HUDEP-2 (cell line): ENCODE data around the gene ITIH6.
A peak's percentile ranks its signal among the peaks of the same experiment; 100 is the strongest.
"Not testable (repeated sequence)": the region's sequence is repeated elsewhere in the genome, so short reads cannot be mapped to it uniquely, and the experiment has no call there.

ENCODE experiments used
- DNase-seq, 76 experiments: peaks; one replicate each; lab custom pipeline; 2025; ENCODE audit not compliant: unreplicated experiment in 76 of 76; lab: John Stamatoyannopoulos, UW

ITIH6 gene, protein sequence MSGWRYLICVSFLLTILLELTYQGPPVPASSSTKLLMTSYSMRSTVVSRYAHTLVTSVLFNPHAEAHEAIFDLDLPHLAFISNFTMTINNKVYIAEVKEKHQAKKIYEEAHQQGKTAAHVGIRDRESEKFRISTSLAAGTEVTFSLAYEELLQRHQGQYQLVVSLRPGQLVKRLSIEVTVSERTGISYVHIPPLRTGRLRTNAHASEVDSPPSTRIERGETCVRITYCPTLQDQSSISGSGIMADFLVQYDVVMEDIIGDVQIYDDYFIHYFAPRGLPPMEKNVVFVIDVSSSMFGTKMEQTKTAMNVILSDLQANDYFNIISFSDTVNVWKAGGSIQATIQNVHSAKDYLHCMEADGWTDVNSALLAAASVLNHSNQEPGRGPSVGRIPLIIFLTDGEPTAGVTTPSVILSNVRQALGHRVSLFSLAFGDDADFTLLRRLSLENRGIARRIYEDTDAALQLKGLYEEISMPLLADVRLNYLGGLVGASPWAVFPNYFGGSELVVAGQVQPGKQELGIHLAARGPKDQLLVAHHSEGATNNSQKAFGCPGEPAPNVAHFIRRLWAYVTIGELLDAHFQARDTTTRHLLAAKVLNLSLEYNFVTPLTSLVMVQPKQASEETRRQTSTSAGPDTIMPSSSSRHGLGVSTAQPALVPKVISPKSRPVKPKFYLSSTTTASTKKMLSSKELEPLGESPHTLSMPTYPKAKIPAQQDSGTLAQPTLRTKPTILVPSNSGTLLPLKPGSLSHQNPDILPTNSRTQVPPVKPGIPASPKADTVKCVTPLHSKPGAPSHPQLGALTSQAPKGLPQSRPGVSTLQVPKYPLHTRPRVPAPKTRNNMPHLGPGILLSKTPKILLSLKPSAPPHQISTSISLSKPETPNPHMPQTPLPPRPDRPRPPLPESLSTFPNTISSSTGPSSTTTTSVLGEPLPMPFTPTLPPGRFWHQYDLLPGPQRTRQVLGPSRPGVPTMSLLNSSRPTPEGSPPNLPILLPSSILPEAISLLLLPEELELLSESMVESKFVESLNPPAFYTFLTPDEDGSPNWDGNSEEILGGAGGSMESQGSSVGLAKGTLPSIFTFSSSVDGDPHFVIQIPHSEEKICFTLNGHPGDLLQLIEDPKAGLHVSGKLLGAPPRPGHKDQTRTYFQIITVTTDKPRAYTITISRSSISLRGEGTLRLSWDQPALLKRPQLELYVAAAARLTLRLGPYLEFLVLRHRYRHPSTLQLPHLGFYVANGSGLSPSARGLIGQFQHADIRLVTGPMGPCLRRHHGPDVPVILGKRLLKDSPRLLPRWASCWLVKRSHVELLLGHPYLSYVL

DNA sequence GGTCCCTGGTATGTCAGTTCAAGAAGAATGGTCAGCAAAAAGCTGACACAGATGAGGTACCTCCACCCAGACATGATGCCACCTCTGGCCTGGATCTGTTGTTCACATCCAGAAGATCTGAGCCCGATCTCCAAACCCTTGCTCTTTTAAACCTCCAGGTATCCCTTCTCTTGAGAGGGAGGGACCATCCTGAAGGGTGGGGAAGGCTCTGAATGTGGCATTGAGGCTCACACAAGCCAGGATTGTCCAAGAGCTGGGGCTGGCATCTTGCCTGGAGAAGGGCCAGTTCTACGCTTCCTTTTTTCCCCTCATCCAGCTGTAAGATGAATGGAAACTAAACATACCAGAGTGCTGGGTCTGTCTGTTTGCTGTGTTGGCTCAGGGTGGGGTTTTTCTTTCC lies at the start of gene ITIH6:
TSS of gene ITIH6 (minus strand) at position 119 of the 400 bp plus-strand sequence. CDS start at position 74, 45 bp downstream.
- no peak for DNase-seq

DNA sequence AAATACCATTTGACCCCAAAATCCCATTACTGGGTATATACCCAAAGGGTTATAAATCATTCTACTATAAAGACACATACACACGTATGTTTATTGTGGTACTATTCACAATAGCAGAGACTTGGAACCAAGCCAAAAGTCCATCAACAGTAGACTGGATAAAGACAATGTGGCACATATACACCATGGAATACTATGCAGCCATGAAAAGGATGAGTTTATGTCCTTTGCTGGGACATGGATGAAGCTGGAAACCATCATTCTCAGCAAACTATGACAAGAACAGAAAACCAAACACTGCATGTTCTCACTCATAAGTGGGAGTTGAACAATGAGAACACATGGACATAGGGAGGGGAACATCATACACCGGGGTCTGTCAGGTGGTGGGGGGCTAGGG lies 49.6 kb upstream of the ITIH6 start:
- DNase-seq: not testable (repeated sequence)

DNA sequence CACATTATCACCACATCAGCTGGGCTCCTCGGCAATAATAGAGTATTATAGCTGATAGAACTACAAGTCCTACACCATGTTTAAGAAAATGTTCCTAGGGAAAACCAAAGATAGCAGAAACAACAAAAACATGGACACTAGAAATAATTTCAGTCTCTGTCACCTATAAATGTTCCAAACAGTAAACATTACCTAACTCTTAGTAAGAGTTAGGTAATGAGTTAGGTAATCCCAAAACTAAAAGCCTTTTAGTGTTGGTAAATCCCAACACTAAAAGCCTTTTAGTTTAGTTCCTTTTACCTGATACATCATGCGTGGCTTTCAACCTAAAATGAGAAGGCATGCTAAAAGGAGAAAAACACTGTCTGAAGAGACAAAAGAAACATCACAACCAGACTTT lies 45.0 kb upstream of the ITIH6 start:
- no peak for DNase-seq

DNA sequence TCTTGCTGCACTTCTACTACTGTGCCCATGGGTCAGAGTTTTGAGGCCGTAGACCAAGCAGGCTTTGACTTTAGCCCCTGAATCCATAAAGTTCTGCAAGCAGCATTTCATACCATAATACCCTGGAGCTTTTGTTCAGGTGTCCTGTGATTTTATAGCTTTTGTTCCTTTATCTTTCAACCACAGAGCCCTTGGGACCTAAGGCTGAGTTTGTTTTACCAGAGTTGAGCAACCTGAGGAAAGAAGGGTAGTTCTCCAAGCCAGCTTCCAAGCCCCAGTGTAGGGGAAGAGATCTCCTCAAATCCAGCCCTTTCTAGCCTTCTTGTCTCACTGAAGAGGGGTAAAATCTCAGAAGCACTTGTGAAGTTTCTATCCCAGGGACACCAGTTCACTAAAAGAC lies 44.6 kb upstream of the ITIH6 start:
- DNase-seq: no peak

DNA sequence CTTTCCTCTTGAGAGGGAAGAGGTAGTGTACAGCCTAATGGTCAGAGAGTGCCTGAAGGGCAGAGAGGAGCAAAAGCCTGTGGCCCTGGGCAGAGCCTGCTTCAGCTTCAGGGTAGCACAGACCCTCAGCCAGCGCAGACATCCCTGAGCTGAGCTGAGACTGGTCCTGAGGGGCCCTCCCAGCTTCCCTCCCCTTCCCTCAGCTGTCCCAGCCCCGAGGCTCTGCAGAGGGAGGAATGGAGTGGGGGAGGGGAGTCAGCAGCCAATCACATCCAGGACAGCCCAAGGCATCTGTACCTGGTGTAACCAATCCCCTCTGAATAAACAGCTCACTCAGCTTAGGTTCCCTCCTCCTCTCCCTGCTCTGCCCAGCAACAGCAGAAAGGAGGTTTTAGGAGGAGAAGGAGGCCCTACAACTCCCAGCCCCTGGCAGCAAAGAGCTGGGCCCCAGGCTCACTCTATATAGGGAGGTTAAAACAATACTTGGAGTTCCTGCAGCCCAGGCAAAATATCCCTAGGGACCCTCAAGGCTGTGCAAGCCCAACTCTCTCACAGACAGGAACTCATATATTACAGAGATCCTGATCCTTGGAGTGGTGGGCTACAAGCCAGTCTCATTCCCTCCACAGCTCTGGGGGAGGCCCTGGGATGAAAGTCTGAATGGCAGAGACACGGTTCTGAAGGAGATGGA lies 43.3 kb upstream of the ITIH6 start:
- DNase-seq: not testable (repeated sequence)

DNA sequence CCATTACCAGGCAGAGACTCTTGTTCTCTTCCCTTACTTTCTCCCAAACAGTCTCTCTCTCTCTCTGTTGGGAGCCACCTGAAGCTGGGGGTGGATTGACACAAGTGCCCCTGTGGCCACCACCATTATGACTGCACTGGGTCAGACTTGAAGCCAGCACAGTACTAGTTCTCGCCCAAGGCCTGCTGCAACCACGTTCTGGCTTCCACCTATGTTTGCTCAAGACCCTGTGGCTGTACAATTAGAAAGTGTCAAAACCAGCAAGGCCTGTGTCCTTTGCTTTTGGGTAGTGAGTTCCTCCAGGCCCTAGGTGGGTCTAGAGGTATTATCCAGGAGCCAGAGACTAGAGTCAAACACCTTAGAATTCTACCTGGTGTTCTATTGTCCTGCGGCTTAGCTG lies 40.5 kb upstream of the ITIH6 start:
- no peak for DNase-seq

DNA sequence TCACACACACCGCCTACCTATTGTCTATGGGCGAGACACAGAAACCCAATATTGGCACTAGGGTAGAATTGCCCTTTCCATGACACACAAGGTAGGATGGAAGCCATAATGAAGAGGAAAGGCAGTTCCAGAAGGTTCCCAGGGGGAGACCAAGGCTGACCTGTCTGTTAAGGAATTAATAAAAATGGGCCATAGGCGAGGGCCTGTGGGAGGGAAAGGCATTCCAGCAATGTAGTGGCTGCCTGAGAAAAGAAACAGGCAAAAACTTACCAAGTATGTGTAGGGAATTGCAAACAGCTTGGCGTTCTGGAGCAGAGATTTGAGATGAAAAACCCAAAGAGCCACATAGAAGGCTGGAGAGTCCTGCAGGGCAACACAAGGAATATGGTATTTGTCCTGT lies 28.5 kb upstream of the ITIH6 start:
- DNase-seq: no peak

DNA sequence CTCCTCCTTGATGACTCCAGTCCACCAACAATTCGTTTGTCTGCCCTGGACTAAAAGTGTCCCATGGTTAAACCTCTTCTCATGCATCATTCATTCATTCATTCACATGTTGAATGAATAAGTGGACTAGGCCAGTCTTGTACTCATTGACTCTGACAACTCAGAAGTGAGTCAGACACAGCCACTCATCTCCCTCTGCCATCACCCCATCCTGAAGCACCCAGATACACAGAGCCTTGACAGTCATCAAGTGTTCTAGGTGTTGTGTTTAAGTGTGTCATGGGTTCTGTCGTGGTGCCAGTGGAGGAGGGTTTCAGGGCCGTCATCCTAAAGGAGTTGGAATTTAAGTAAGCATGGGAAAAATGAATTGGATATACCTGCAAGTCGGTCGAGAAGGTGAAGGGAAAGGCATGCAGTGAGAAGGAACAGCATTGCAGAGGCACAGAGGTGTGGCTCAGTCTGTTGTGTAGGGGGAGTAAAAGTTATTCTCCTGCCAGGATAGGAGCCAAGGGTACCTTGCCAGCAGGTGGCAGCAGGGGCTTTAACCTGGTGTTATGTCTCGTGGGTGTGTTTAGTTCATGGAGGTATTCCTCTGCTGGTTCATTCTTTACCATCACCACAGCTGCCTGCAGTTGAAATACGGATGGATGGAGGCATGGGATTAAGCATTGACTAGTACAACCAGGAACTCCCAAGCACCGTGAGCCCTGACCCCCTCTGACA lies 27.8 kb upstream of the ITIH6 start:
- DNase-seq: peak in 2 of 76 experiments; percentile 1 to 10

DNA sequence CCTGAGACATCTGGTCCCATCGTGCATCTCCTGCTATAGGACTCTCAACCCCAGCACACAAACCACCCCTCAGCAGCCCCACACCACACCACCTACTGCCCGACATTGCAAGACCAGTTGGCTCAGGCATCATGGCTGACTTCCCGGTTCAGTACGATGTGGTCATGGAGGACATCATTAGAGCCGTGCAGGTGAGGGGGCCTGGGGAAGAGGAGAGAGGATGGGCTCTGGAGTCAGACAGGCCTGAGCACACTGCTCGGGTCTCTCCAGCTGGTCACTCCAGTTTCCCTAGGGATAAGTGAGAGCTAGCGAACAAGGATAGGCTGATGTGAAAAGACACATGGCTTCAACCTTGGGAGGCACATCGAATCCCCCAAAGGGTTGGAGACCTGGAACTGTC lies 26.7 kb upstream of the ITIH6 start:
- no peak for DNase-seq

DNA sequence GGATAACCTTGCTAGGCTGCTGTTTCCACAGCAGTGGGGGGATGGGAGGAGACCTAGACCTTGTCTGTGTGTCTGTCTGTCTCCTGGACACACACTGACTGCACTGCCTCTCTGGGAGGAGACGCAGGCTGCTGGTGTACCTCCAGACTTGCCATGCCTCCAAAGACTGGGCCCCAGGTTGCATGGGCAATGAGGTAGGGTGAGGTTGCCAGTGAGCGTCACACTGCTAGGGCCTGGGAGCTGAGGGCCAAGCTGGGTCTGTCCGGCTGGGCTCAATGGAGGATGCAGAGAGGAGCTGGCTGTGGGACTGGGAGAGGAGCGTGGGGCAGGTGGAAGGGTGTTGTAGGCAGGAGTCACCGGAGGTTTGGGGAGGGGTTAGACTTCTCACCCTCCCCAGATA lies 26.1 kb upstream of the ITIH6 start:
- no peak for DNase-seq

DNA sequence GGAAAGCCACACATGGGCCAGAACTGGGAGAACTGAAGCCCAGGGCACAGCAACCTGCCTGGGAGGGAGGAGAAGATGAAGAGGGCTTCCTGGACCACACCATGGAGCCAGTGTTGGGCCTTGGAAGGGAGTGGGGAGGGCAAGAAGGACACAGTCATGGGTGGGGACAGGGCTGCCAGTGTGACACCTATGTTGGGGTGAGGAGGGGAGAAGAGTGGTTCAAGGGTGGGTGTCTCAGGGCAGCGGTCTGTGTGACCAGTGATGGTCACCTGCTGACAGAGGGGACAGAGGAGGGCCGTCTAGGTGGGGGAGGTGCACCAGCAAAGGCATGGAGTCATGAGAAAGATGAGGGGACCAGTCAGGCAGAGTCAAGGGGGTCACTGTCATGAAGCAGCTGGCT lies 23.3 kb upstream of the ITIH6 start:
- no peak for DNase-seq

DNA sequence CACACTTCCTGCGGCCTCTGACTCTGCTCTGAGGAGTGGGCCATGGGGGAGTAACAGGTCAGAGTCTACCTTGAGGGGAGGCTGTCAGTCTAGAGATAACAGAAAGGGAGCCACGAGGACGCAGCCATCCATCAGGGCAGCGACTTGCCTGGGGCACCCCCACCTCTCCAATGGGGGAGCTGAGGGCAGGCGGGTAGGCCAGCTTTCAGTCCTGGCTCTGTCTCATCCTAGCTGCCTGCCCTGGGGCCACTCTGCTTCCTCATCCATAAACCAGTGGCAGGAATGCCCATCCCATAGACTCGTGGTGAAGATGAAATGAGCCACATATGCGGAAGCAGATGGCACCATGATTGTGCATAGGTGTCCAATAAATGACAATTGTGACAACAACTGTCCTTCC lies 22.7 kb upstream of the ITIH6 start:
- no peak for DNase-seq

DNA sequence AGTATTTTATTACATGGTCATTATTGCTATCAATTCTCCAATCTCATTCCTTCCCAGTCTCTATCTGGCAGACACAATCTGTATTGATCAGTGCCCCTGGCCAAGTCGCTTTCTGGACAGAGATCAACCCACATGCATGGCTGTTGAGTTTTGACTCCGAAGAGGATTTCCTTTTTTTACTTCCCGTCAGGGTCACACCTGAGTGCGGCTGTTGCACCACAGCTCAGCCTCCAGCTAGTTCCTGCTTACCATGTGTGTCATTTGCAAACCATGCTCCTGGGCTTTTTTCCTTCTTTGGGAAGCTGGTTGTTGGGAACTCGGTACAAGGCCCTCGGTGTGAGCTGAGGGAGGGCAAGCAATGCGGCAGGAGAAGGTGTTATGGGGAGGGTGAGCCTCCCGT lies 21.1 kb upstream of the ITIH6 start:
- DNase-seq: no peak

DNA sequence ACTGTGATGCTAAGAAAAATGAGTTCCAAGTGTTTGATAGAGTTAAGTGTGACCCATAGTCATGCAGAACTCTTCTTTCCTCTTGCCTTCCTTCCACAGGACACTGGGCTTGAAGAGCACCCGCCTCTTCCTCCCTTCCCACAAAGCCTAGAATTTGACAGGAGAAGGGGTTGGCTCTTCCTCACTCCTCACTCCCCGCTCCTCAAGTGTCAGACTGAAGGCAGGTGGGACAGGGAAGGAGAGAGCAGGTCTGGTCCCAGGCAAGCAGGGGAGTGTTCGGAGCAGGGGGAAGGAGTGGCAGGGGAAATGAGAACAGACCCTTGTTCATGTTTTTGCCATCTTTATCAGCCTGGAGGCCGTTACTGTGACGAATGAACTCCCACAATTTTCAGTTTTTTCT lies 20.2 kb upstream of the ITIH6 start:
- DNase-seq: no peak

DNA sequence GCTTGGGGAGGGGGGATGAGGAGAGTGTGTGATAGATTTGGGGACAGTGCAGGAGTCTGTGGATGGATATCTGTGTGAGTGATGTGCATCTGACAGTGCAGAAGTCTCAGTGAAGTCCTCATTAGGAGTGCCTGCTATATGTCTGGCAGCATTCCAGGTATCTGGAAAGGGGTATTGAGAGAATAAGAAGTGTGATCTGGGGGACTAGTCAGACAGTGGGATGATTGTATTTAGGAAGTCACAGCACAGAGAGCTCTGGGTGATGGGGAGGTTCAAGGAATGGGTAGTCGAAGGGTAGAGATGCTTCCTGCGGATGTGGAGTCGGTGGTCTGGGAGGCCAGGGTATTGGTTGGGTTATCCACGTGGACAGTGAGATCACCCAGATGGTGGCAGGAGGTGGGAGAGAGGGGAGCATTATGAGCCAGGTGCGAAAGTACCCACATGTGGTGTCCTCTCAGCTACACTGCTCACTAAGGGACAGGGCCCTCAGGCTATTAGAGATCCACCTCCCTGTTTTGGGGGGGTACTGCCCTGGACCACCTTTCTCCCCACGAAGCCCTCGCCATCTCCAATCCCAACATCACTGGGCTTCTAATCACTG lies 19.3 kb upstream of the ITIH6 start:
- no peak for DNase-seq

DNA sequence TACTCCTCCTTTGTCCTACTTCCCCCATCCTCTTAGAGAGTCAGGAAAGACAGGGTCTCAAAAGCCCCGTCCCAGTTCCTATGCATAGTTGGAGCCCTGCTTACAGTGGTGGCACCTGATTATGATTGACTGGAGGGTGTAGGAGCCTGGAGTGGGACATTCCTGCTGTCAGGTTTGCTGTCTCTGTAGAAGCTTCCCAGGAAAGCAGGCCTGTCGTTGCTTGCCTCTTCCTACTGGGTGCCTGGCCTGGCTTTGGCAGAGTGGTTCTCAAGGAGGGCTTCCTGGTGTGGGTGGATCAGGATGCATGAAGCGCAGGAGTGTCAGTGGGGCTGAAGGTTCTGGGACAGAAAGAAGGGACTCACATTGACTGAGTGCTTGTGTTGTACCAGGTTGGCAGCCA lies 14.3 kb upstream of the ITIH6 start:
- DNase-seq: no peak

DNA sequence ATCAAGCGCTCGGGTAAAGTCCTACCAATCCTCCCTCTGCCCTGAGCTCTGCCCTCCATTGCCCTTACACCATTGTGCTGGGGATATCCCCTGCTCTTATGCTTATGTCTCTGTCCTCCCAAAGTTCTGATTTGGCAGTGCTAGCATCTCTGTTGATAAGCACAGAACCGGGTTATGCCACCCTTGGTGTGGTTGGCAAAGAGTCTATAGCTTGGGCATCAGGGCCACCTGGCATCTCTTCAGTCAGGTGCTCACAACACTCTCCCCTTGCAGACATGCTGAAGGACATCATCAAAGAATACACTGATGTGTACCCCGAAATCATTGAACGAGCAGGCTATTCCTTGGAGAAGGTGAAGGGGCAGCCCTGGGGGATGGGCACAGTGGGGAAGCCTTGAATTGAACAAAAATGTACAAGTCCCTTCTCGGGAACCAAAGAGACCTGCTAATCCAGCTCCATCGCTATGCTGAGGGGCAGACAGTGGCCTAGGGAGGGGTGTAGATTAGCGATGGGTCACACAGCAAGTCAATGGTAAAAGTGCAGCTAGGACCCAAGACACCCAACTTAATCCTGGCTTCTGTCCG lies 13.3 kb upstream of the ITIH6 start:
- DNase-seq: no peak

DNA sequence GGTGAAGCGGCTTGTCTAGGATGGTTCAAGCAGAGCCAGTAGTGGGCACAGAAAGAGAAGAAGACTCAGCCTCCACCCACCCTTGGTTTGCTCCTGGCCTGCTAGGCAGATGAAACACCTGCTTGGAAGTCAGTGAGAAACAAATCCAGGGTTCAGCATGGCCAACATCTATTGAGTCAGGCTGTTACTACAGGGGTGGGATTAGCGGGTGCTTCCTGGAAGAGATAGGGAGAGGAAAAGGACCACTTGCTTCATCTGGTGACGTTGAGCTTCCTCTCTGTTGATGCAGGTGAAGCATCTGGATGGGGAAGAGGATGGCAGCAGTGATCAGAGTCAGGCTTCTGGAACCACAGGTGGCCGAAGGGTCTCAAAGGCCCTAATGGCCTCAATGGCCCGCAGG lies 12.5 kb upstream of the ITIH6 start:
- DNase-seq: no peak
